ENCODE results near the gene CYP4F22. TPM values are rescaled to one million over a fixed set of nuclear protein-coding genes. Genes with fewer than 3 reads are reported as not detected.
"Not testable (repeated sequence)": the region's sequence is repeated elsewhere in the genome, so short reads cannot be mapped to it uniquely, and the experiment has no call there.

The CYP4F22 gene
- total RNA-seq, 1 experiment from 2014 or later, result not detected

- H2BK20ac ChIP-seq (ENCODE audit: low read depth, low read length, poor library complexity, severe bottlenecking), result no peak overlapping the region
- Mint-ChIP-seq H3K27ac (no peak overlapping the region), H3K4me3 (no peak overlapping the region), H3K4me1 (no peaks in the 10 kb centered on the region), H3K9me3 (peaks cover 84 to 87% of the 10 kb centered on the region in 2 experiments), H3K36me3 (ENCODE audit: insufficient read depth in 1 of 3, low read depth in 3 of 3) (peaks cover 10 to 35% (median 11%) of the 10 kb centered on the region in 3 experiments; a peak in 6 of 7 replicates), H3K27me3 (ENCODE audit: low read depth) (peaks cover 8% of the 10 kb centered on the region)
- no peak overlapping the region for H2BK5ac ChIP-seq (ENCODE audit: insufficient read length, low read length)
- H2BK15ac ChIP-seq (ENCODE audit: low read depth, low read length), result no peak overlapping the region
- no peak overlapping the region for H3K27ac ChIP-seq (ENCODE audit: insufficient read length, low read depth, low read length)
- WGBS (ENCODE audit: extremely low coverage, insufficient read length, low lambda C conversion rate), result no CpG with 5 or more reads among the region's 4 CpGs
- H3K79me1 ChIP-seq (ENCODE audit: insufficient read depth, low read depth, low read length, poor library complexity, severe bottlenecking), result no peaks in the 10 kb centered on the region
- H2BK120ac ChIP-seq (ENCODE audit: low read depth, low read length, poor library complexity, severe bottlenecking), result no peak overlapping the region
- H3K23me2 ChIP-seq (ENCODE audit: insufficient read length, low read depth, low read length, poor library complexity, severe bottlenecking), result no peaks in the 10 kb centered on the region
- no peak for DNase-seq
- H2AK5ac ChIP-seq (ENCODE audit: insufficient read length, low read length), result no peak overlapping the region
- no peaks in the 10 kb centered on the region for H3K27me3 ChIP-seq (ENCODE audit: insufficient read depth, low read length)
- H4K5ac ChIP-seq (ENCODE audit: insufficient read length, low read depth, low read length), result no peak overlapping the region
- H4K20me1 ChIP-seq (ENCODE audit: control insufficient read depth, insufficient read depth, insufficient read length), result no peaks in the 10 kb centered on the region
- no peak overlapping the region for H3T11ph ChIP-seq (ENCODE audit: low read length)
- no peak overlapping the region for H3K23ac ChIP-seq (ENCODE audit: insufficient read length, low read depth, low read length)
- no peak overlapping the region for H4K91ac ChIP-seq (ENCODE audit: insufficient read length, low read depth, low read length)
- peaks cover 76% of the 10 kb centered on the region for H3K9me3 ChIP-seq (ENCODE audit: control insufficient read depth, low read depth, low read length)
- H3K18ac ChIP-seq (ENCODE audit: insufficient read length, low read depth, low read length), result no peak overlapping the region
- H3K4me2 ChIP-seq (ENCODE audit: insufficient read depth, insufficient read length, low read length), result no peak overlapping the region
- H3K79me2 ChIP-seq (ENCODE audit: insufficient read depth, low read length), result no peaks in the 10 kb centered on the region
- no peak overlapping the region for H2BK12ac ChIP-seq (ENCODE audit: insufficient read length, low read depth, low read length)
- H2AFZ ChIP-seq (ENCODE audit: low read length), result no peak overlapping the region
- H3K56ac ChIP-seq (ENCODE audit: insufficient read length, low read depth, low read length), result no peak overlapping the region
- H3K14ac ChIP-seq (ENCODE audit: insufficient read depth, low read length), result no peak overlapping the region
- no peak overlapping the region for H4K8ac ChIP-seq (replicated peaks; ENCODE audit: insufficient read length, low read depth, low read length)
- no peak overlapping the region for H3K4ac ChIP-seq (ENCODE audit: low read depth, low read length)
- H3K9ac ChIP-seq (ENCODE audit: extremely low read depth, insufficient read length, low read length), result no peak overlapping the region
- no peak for TF ChIP-seq CTCF (conservative IDR thresholded peaks at IDR 0.05)
- no peaks in the 10 kb centered on the region for H3K4me1 ChIP-seq (ENCODE audit: insufficient read depth, low read length)
These were observed 83.5 kb downstream of the CYP4F22 start for GRCh38 chr19:15591796-15592195.

- H3K23me2 ChIP-seq (ENCODE audit: insufficient read length, low read depth, low read length, poor library complexity, severe bottlenecking); H3K27me3 Mint-ChIP-seq (ENCODE audit: low read depth): not testable (repeated sequence)
- peaks cover 75% of the 10 kb centered on the region for H3K9me3 ChIP-seq (ENCODE audit: control insufficient read depth, low read depth, low read length)
These were observed 84.2 kb downstream of the CYP4F22 start for GRCh38 chr19:15592506-15592905.

More at GRCh38 chr19:15592506-15592905, 84.2 kb downstream of the CYP4F22 start:
- H2BK5ac ChIP-seq (ENCODE audit: insufficient read length, low read length); H3K4me1 Mint-ChIP-seq; H3K27ac ChIP-seq (ENCODE audit: insufficient read length, low read depth, low read length); H4K8ac ChIP-seq (replicated peaks; ENCODE audit: insufficient read length, low read depth, low read length); H3T11ph ChIP-seq (ENCODE audit: low read length); H3K27ac Mint-ChIP-seq; H4K20me1 ChIP-seq (ENCODE audit: control insufficient read depth, insufficient read depth, insufficient read length); H3K4me1 ChIP-seq (ENCODE audit: insufficient read depth, low read length); H3K27me3 ChIP-seq (ENCODE audit: insufficient read depth, low read length); H2AK5ac ChIP-seq (ENCODE audit: insufficient read length, low read length); H2BK120ac ChIP-seq (ENCODE audit: low read depth, low read length, poor library complexity, severe bottlenecking); H3K23ac ChIP-seq (ENCODE audit: insufficient read length, low read depth, low read length); H3K79me1 ChIP-seq (ENCODE audit: insufficient read depth, low read depth, low read length, poor library complexity, severe bottlenecking); H3K4me3 Mint-ChIP-seq; H4K91ac ChIP-seq (ENCODE audit: insufficient read length, low read depth, low read length); H3K4ac ChIP-seq (ENCODE audit: low read depth, low read length); H4K5ac ChIP-seq (ENCODE audit: insufficient read length, low read depth, low read length); DNase-seq; H3K9ac ChIP-seq (ENCODE audit: extremely low read depth, insufficient read length, low read length); H2BK15ac ChIP-seq (ENCODE audit: low read depth, low read length); H3K4me2 ChIP-seq (ENCODE audit: insufficient read depth, insufficient read length, low read length); H3K18ac ChIP-seq (ENCODE audit: insufficient read length, low read depth, low read length); H2BK12ac ChIP-seq (ENCODE audit: insufficient read length, low read depth, low read length); H3K79me2 ChIP-seq (ENCODE audit: insufficient read depth, low read length); H2BK20ac ChIP-seq (ENCODE audit: low read depth, low read length, poor library complexity, severe bottlenecking); H2AFZ ChIP-seq (ENCODE audit: low read length); H3K14ac ChIP-seq (ENCODE audit: insufficient read depth, low read length); H3K56ac ChIP-seq (ENCODE audit: insufficient read length, low read depth, low read length): not testable (repeated sequence)
- WGBS (ENCODE audit: extremely low coverage, insufficient read length, low lambda C conversion rate), result no CpG with 5 or more reads among the region's 5 CpGs
- Mint-ChIP-seq H3K9me3 (peaks cover 81 to 86% of the 10 kb centered on the region in 2 experiments), H3K36me3 (ENCODE audit: insufficient read depth in 1 of 3, low read depth in 3 of 3) (peaks cover 9 to 34% (median 11%) of the 10 kb centered on the region in 3 experiments; a peak in 6 of 7 replicates)
